Measurements from ENCODE around the gene SAMD4B. TPM values are rescaled to one million over a fixed set of nuclear protein-coding genes. Genes with fewer than 3 reads are reported as not detected.

SAMD4B gene
- total RNA-seq, 1 experiment from 2014 or later: 164 TPM

- CTCF ChIA-PET: interaction anchor here (0.7 to 1.0 kb wide), 2 partner anchors 19 to 22 kb away, joined by 3 read pairs; no protein-coding TSS in a partner anchor
- peaks cover 52% of the 10 kb centered on the region for H3K4me1 Mint-ChIP-seq
- DNase-seq (ENCODE audit: low spot score) (no peak), ATAC-seq (no peak)
- H3K27me3 Mint-ChIP-seq (ENCODE audit: low read depth): no peaks in the 10 kb centered on the region
- no peaks in the 10 kb centered on the region for H3K9me3 Mint-ChIP-seq
- H3K36me3 Mint-ChIP-seq: peaks cover 34% of the 10 kb centered on the region
- H3K27ac Mint-ChIP-seq: peak overlapping the region; percentile 94
- peak overlapping the region; percentile 99 for H3K4me3 Mint-ChIP-seq
- TF ChIP-seq GABPB1 (CRISPR knock-in tag; IDR thresholded peaks at IDR 0.05): no peak
- TF ChIP-seq GRHL2 (CRISPR knock-in tag; IDR thresholded peaks at IDR 0.05; ENCODE audit: insufficient replicate concordance, severe bottlenecking): no peak
- no peak for TF ChIP-seq E2F4 (CRISPR knock-in tag; IDR thresholded peaks at IDR 0.05; ENCODE audit: borderline replicate concordance, low read depth)
- TF ChIP-seq CREB1 (CRISPR knock-in tag; IDR thresholded peaks at IDR 0.05): no peak
- TF ChIP-seq RELA (CRISPR knock-in tag; IDR thresholded peaks at IDR 0.05; ENCODE audit: borderline replicate concordance): no peak
- no peak for TF ChIP-seq EMX1 (CRISPR knock-in tag; IDR thresholded peaks at IDR 0.05)
- POLR2A ChIA-PET: no interaction called here
Observed at GRCh38 chr19:39433480-39434079, 91.4 kb downstream of the SAMD4B start.

GRCh38 chr19:39434123-39435076, 92.2 kb downstream of the SAMD4B start:
- Mint-ChIP-seq H3K4me3 (peak overlapping the region; percentile 99), H3K27me3 (ENCODE audit: low read depth) (no peaks in the 10 kb centered on the region), H3K27ac (peak overlapping the region; percentile 91), H3K36me3 (peaks cover 34% of the 10 kb centered on the region), H3K9me3 (no peaks in the 10 kb centered on the region), H3K4me1 (peaks cover 47% of the 10 kb centered on the region)
- DNase-seq (ENCODE audit: low spot score) (no peak), ATAC-seq (no peak)
- POLR2A ChIA-PET: interaction anchor here (0.6 to 1.8 kb wide), 5 partner anchors 10 to 28 kb away, joined by 3 to 17 read pairs (median 5); partner anchors contain the start of gene ZFP36
- TF ChIP-seq ZBTB43 (CRISPR knock-in tag; IDR thresholded peaks at IDR 0.05): no peak
- TF ChIP-seq ERG (CRISPR knock-in tag; IDR thresholded peaks at IDR 0.05): peak; percentile 9; the same call in 1 of the 2 replicates
- CTCF ChIA-PET: interaction anchor here (0.7 to 2.5 kb wide), 5 partner anchors 20 to 63 kb away, joined by 3 to 16 read pairs (median 6); no protein-coding TSS in a partner anchor

Small RNAs within 50 kb of the gene (microRNA-seq; reads per million reads assigned to microRNA genes)
- not detected for gene MIR4530 (ENCODE audit: borderline number of aligned reads)

Other genes with a start within 250 kb of the SAMD4B start
- 69.8 to 77.7 TPM (median 73.9 TPM) in 3 replicates for gene PAK4, start 216.6 kb upstream of the SAMD4B start, total RNA-seq (2021)
- 2.0 to 2.5 TPM (median 2.2 TPM) in 3 replicates for gene NCCRP1, start 145.5 kb upstream of the SAMD4B start, total RNA-seq (2021)
- gene SYCN, start 138.2 kb upstream of the SAMD4B start, total RNA-seq (2021): 0.37 to 1.1 TPM (median 0.77 TPM) in 3 replicates
- gene IFNL3, start 97.4 kb upstream of the SAMD4B start, total RNA-seq (2021): not detected in 3 replicates
- gene IFNL4, start 93.6 kb upstream of the SAMD4B start, total RNA-seq (2021): not detected in 3 replicates
- gene IFNL2, start 74.0 kb upstream of the SAMD4B start, total RNA-seq (2021): not detected in 3 replicates
- not detected in 3 replicates for gene IFNL1, start 46.0 kb upstream of the SAMD4B start, total RNA-seq (2021)
- gene LRFN1, start 21.6 kb upstream of the SAMD4B start, total RNA-seq (2021): 7.1 to 8.5 TPM (median 8.1 TPM) in 3 replicates
- gene GMFG, start 6.4 kb upstream of the SAMD4B start, total RNA-seq (2021): 0.96 to 1.8 TPM (median 1.4 TPM) in 3 replicates
- 27.8 to 34.4 TPM (median 29.4 TPM) in 3 replicates for gene PAF1, start 48.7 kb downstream of the SAMD4B start, total RNA-seq (2021)
- 37.6 to 42.9 TPM (median 39.4 TPM) in 3 replicates for gene MED29, start 49.0 kb downstream of the SAMD4B start, total RNA-seq (2021)
- 17.3 to 22.2 TPM (median 18.4 TPM) in 3 replicates for gene ZFP36, start 64.4 kb downstream of the SAMD4B start, total RNA-seq (2021)
- gene PLEKHG2, start 70.2 kb downstream of the SAMD4B start, total RNA-seq (2021): 62.3 to 72.0 TPM (median 63.6 TPM) in 3 replicates
- 2,962 to 3,158 TPM (median 2,999 TPM) in 3 replicates for gene RPS16, start 93.5 kb downstream of the SAMD4B start, total RNA-seq (2021)
- gene SUPT5H, start 103.2 kb downstream of the SAMD4B start, total RNA-seq (2021): 109 to 135 TPM (median 110 TPM) in 3 replicates
- gene TIMM50, start 138.4 kb downstream of the SAMD4B start, total RNA-seq (2021): 136 to 154 TPM (median 137 TPM) in 3 replicates
- gene DLL3, start 156.5 kb downstream of the SAMD4B start, total RNA-seq (2021): 16.4 to 23.9 TPM (median 21.6 TPM) in 3 replicates
- 12.6 to 15.4 TPM (median 15.1 TPM) in 3 replicates for gene SELENOV, start 172.7 kb downstream of the SAMD4B start, total RNA-seq (2021)
- 2.7 to 3.6 TPM (median 2.7 TPM) in 3 replicates for gene EID2B, start 190.4 kb downstream of the SAMD4B start, total RNA-seq (2021)
- 21.5 to 24.0 TPM (median 23.7 TPM) in 3 replicates for gene EID2, start 197.7 kb downstream of the SAMD4B start, total RNA-seq (2021)

Measured in WTC11 (cell line).